HCT116 (cell line): Measurements from ENCODE around the gene UNC5C. TPM values are rescaled to one million over a fixed set of nuclear protein-coding genes. Genes with fewer than 3 reads are reported as not detected.

Source experiments
- ATAC-seq: fragments of 200-7000 bp; cut with Tn5 transposase; 2 replicates; pipeline ENCODE4 v1.9.1; 2020; ENCODE audit warnings: mild to moderate bottlenecking, moderate library complexity
- BruUV-seq: library from RNA; stranded (reverse); fragments of 400-500 nt; replicated peaks from 2 replicates; lab custom pipeline; 2021; lab: Mats Ljungman, UMichigan
- CTCF ChIA-PET: fragments of 300-600 bp; sonication (Branson Sonifier 250); formaldehyde crosslinking; loops from one replicate; lab custom pipeline; 2021; ENCODE audit warnings: antibody characterized with exemption; lab: Charles Lee
- POLR2A ChIA-PET: fragments of 300-600, 350-600 bp; sonication (Branson Sonifier 250); formaldehyde crosslinking; loops from one replicate; lab custom pipeline; 2021; ENCODE audit warnings: antibody characterized with exemption; lab: Charles Lee
- RAD21 ChIA-PET, 2 experiments: fragments of 300-600 bp; sonication (Branson Sonifier 250); formaldehyde crosslinking; loops; one replicate each; lab custom pipeline; 2023; ENCODE audit warnings: low total read pairs in 2 of 2; ENCODE audit not compliant: uncharacterized antibody in 2 of 2, unreplicated experiment in 2 of 2, low non-redundant PET in 1 of 2; lab: Charles Lee
- DNase-seq: peaks from one replicate; pipeline ENCODE4 v3.0.0-alpha.2; 2010; ENCODE audit warnings: low read depth, low spot score
- H2AFZ ChIP-seq: fragments of 200-600 bp; shearing (Covaris generic), sonication (generic); 2 replicates; pipeline ENCODE4 v1.6.1; 2017; ENCODE audit warnings: low read depth, mixed run types, mixed read lengths, antibody characterized with exemption, low read length; ENCODE audit not compliant: poor library complexity, severe bottlenecking
- H3K27ac ChIP-seq: 2 replicates; pipeline ENCODE4 v1.5.1; 2012; ENCODE audit warnings: low read depth, low read length
- H3K27me3 ChIP-seq: fragments of 200-600 bp; sonication (generic); 2 replicates; pipeline ENCODE4 v1.6.1; 2016; ENCODE audit warnings: mixed run types, low read length, mixed read lengths; ENCODE audit not compliant: insufficient read depth
- H3K36me3 ChIP-seq, 2 experiments: fragments of 200-500 bp in 1 of 2; fragments of 200-600 bp in 1 of 2; sonication (Bioruptor generic) in 1 of 2; sonication (generic) in 1 of 2; 2 replicates each; pipeline versions ENCODE4 v1.5.1 to v1.6.1; 2014 to 2016; ENCODE audit warnings: low read length in 2 of 2, inconsistent platforms in 1 of 2, mixed read lengths in 1 of 2, mixed run types in 1 of 2; ENCODE audit not compliant: insufficient read depth in 2 of 2, control insufficient read depth in 1 of 2
- H3K4me1 ChIP-seq, 2 experiments: fragments of 200-600 bp in 1 of 2; sonication (generic) in 1 of 2; 2 replicates each; pipeline versions ENCODE4 v1.5.1 to v1.6.1; 2012 to 2017; ENCODE audit warnings: low read length in 2 of 2, inconsistent platforms in 1 of 2, mild to moderate bottlenecking in 1 of 2, mixed read lengths in 1 of 2, mixed run types in 1 of 2, moderate library complexity in 1 of 2; ENCODE audit not compliant: insufficient read depth in 2 of 2, control insufficient read depth in 1 of 2
- H3K4me2 ChIP-seq: fragments of 200-600 bp; sonication (generic); 2 replicates; pipeline ENCODE4 v1.6.1; 2017; ENCODE audit warnings: mixed run types, low read length, mixed read lengths
- H3K4me3 ChIP-seq, 2 experiments: fragments of 200-600 bp in 1 of 2; sonication (generic) in 1 of 2; replicated peaks in 1 of 2; 2 replicates each; pipeline ENCODE4 v1.5.1; 2011 to 2016; ENCODE audit warnings: low read length in 2 of 2, control low read depth in 1 of 2, low read depth in 1 of 2, mild to moderate bottlenecking in 1 of 2, mixed read lengths in 1 of 2, mixed run types in 1 of 2
- H3K79me2 ChIP-seq: fragments of 200-600 bp; sonication (generic); 2 replicates; pipeline ENCODE4 v1.6.1; 2017; ENCODE audit warnings: mild to moderate bottlenecking, mixed run types, low read length, moderate library complexity, mixed read lengths; ENCODE audit not compliant: insufficient read depth
- H3K9ac ChIP-seq: fragments of 200-600 bp; sonication (generic); 2 replicates; pipeline ENCODE4 v1.6.1; 2016; ENCODE audit warnings: low read length, mixed read lengths
- H3K9me2 ChIP-seq: fragments of 200-600 bp; sonication (generic), shearing (Covaris generic); 2 replicates; pipeline ENCODE4 v1.6.1; 2017; ENCODE audit warnings: mixed run types, mild to moderate bottlenecking, moderate library complexity; ENCODE audit not compliant: insufficient read depth
- H3K9me3 ChIP-seq, 2 experiments: fragments of 200-500 bp in 1 of 2; fragments of 200-600 bp in 1 of 2; sonication (Bioruptor generic) in 1 of 2; sonication (generic) in 1 of 2; 2 replicates each; pipeline ENCODE4 v1.6.1; 2014 to 2017; ENCODE audit warnings: low read length in 2 of 2, mixed read lengths in 2 of 2, inconsistent platforms in 1 of 2, low read depth in 1 of 2, mild to moderate bottlenecking in 1 of 2, mixed run types in 1 of 2, moderate library complexity in 1 of 2; ENCODE audit not compliant: control insufficient read depth in 1 of 2, insufficient read depth in 1 of 2
- H4K20me1 ChIP-seq: fragments of 200-600 bp; sonication (generic), shearing (Covaris generic); 2 replicates; pipeline ENCODE4 v1.6.1; 2017; ENCODE audit warnings: mixed run types, mild to moderate bottlenecking, moderate library complexity; ENCODE audit not compliant: insufficient read depth
- CBX3 ChIP-seq: IDR thresholded peaks from 2 replicates; pipeline ENCODE4 v1.6.1; 2012; ENCODE audit warnings: low read depth
- CEBPB ChIP-seq: IDR thresholded peaks from 2 replicates; pipeline ENCODE4 v1.6.1; 2012; ENCODE audit warnings: low read depth
- CTCF ChIP-seq, 3 experiments: fragments of 200-600 bp in 1 of 3; sonication (generic) in 1 of 3; IDR thresholded peaks in 2 of 3; conservative IDR thresholded peaks in 1 of 3; 2 replicates each; pipeline ENCODE4 v1.5.1; 2012 to 2017; ENCODE audit warnings: low read depth in 2 of 3, low read length in 2 of 3, antibody characterized with exemption in 1 of 3, borderline replicate concordance in 1 of 3, control low read depth in 1 of 3, mild to moderate bottlenecking in 1 of 3, mixed read lengths in 1 of 3, mixed run types in 1 of 3, moderate library complexity in 1 of 3; ENCODE audit not compliant: insufficient read depth in 1 of 3
- EGR1 ChIP-seq: IDR thresholded peaks from 2 replicates; pipeline ENCODE4 v1.6.1; 2012; ENCODE audit warnings: low read depth
- ELF1 ChIP-seq: IDR thresholded peaks from 2 replicates; pipeline ENCODE4 v1.6.1; 2012; ENCODE audit warnings: low read depth, borderline replicate concordance
- EZH2 ChIP-seq: fragments of 200-600 bp; sonication (generic); IDR thresholded peaks from 2 replicates; pipeline ENCODE4 v1.6.1; 2017; ENCODE audit warnings: antibody characterized with exemption, mixed run types
- JUND ChIP-seq: IDR thresholded peaks from 2 replicates; pipeline ENCODE4 v1.6.1; 2012
- MAX ChIP-seq: IDR thresholded peaks from 2 replicates; pipeline ENCODE4 v1.6.1; 2012
- POLR2A ChIP-seq: IDR thresholded peaks from 2 replicates; pipeline ENCODE4 v1.7.0; 2011; ENCODE audit warnings: borderline replicate concordance; ENCODE audit not compliant: insufficient read depth, insufficient read length; ENCODE audit errors: extremely low read depth
- POLR2AphosphoS5 ChIP-seq: IDR thresholded peaks from 2 replicates; pipeline ENCODE4 v1.6.1; 2011; ENCODE audit warnings: mild to moderate bottlenecking, low read depth, low read length, moderate library complexity
- RAD21 ChIP-seq: IDR thresholded peaks from 2 replicates; pipeline ENCODE4 v1.6.1; 2012; ENCODE audit warnings: low read depth, mild to moderate bottlenecking
- SP1 ChIP-seq: IDR thresholded peaks from 2 replicates; pipeline ENCODE4 v1.6.1; 2012; ENCODE audit warnings: low read depth
- TCF7L2 ChIP-seq: IDR thresholded peaks from 2 replicates; pipeline ENCODE4 v1.7.0; 2011; ENCODE audit warnings: borderline replicate concordance, inconsistent platforms; ENCODE audit not compliant: insufficient read depth, insufficient read length; ENCODE audit errors: extremely low read depth
- ZBTB33 ChIP-seq: IDR thresholded peaks from 2 replicates; pipeline ENCODE4 v1.6.1; 2011; ENCODE audit warnings: mild to moderate bottlenecking, low read length, moderate library complexity; ENCODE audit not compliant: insufficient replicate concordance; ENCODE audit errors: extremely low read depth
- ZFX ChIP-seq: fragments of 450-650 bp; IDR thresholded peaks from 2 replicates; pipeline ENCODE4 v1.6.1; 2017
- ZNF274 ChIP-seq: fragments of 200-500 bp; sonication (Bioruptor generic); IDR thresholded peaks from 2 replicates; pipeline ENCODE4 v1.6.1; 2014; ENCODE audit warnings: mild to moderate bottlenecking, low read depth, low read length, inconsistent platforms
- intact Hi-C: fragments of 100-400 bp; cut with micrococcal nuclease; formaldehyde crosslinking; loops from 2 replicates; pipeline ENCODE4 v1.10.0; 2022
- total RNA-seq: library from RNA; stranded (reverse); gene quantifications from one replicate; pipeline ENCODE4 v1.2.1, GENCODE V29; 2021; ENCODE audit not compliant: unreplicated experiment

UNC5C gene
- total RNA-seq, 1 experiment from 2014 or later, result not detected

GRCh38 chr4:95355021-95355420, 193.8 kb downstream of the UNC5C start:
- CTCF ChIA-PET, result no interaction called here
- H3K27ac ChIP-seq, result no peak overlapping the region
- intact Hi-C loops, result no loop called here
- no peaks in the 10 kb centered on the region for H3K9me2 ChIP-seq
- POLR2A ChIA-PET, result no interaction called here
- TF ChIP-seq EZH2 (no peak), POLR2AphosphoS5 (no peak), ELF1 (no peak), CBX3 (no peak), CEBPB (no peak), EGR1 (no peak), JUND (no peak), TCF7L2 (no peak), MAX (no peak), POLR2A (no peak), SP1 (no peak), CTCF (IDR thresholded peaks at IDR 0.05 in 2 of 3, conservative IDR thresholded peaks at IDR 0.05 in 1 of 3; ENCODE audit: borderline replicate concordance in 1 of 3, insufficient read depth in 1 of 3, low read depth in 2 of 3, low read length in 2 of 3) (no peak), ZNF274 (no peak), ZFX (no peak), RAD21 (no peak), ZBTB33 (no peak)
- TF ChIP-seq, all 23 proteins: peak for 0
- no peaks in the 10 kb centered on the region for H3K9me3 ChIP-seq
- H2AFZ ChIP-seq, result no peak overlapping the region
- H3K4me1 ChIP-seq, result peaks cover 0 to 3% of the 10 kb centered on the region in 2 experiments; a peak in 1 of 4 replicates
- ATAC-seq (no peak), DNase-seq (no peak)
- H3K27me3 ChIP-seq, result no peaks in the 10 kb centered on the region
- H3K4me2 ChIP-seq, result no peak overlapping the region
- H3K9ac ChIP-seq, result no peak overlapping the region
- no TSS peak for BruUV-seq
- no peaks in the 10 kb centered on the region for H4K20me1 ChIP-seq
- H3K36me3 ChIP-seq, result no peaks in the 10 kb centered on the region
- RAD21 ChIA-PET, result no interaction called here
- H3K79me2 ChIP-seq, result no peaks in the 10 kb centered on the region
- no peak overlapping the region for H3K4me3 ChIP-seq
